Heart right ventricle (tissue), 16 donors: Measurements from ENCODE around the gene THAP8. TPM values are rescaled to one million over a fixed set of nuclear protein-coding genes. Genes with fewer than 3 reads are reported as not detected.

Experiments
- ATAC-seq, 8 donors: fragments of 200-7000 bp; cut with Tn5 transposase; one replicate each; pipeline ENCODE4 v1.9.1; 2020; ENCODE audit warnings: mild to moderate bottlenecking in 8 of 8, moderate library complexity in 8 of 8, moderate number of reproducible peaks in 1 of 8
- DNase-seq, 2 donors: peaks; one replicate each; pipeline ENCODE4 v3.0.0-alpha.2; 2020
- H3K27ac ChIP-seq, 10 donors: fragments of 200-600 bp; sonication (generic) in 2 of 10; one replicate each; pipeline versions ENCODE4 v1.5.0 to v1.8.0; 2020 to 2022; ENCODE audit warnings: mild to moderate bottlenecking in 3 of 10
- H3K27me3 ChIP-seq, 7 donors: fragments of 200-600 bp; one replicate each; pipeline ENCODE4 v1.8.0; 2021 to 2022; ENCODE audit warnings: mild to moderate bottlenecking in 2 of 7
- H3K36me3 ChIP-seq, 9 donors: fragments of 200-600 bp; sonication (generic) in 1 of 9; one replicate each; pipeline versions ENCODE4 v1.5.0 to v1.8.0; 2020 to 2022; ENCODE audit warnings: mild to moderate bottlenecking in 2 of 9
- H3K4me1 ChIP-seq, 9 donors: fragments of 200-600 bp; sonication (generic) in 1 of 9; one replicate each; pipeline versions ENCODE4 v1.5.0 to v1.8.0; 2020 to 2022; ENCODE audit warnings: mild to moderate bottlenecking in 4 of 9
- H3K4me3 ChIP-seq, 10 donors: fragments of 200-600 bp; sonication (generic) in 2 of 10; one replicate each; pipeline versions ENCODE4 v1.5.0 to v1.8.0; 2020 to 2022; ENCODE audit warnings: mild to moderate bottlenecking in 7 of 10, moderate library complexity in 2 of 10
- H3K9me3 ChIP-seq, 11 donors: fragments of 200-600 bp in 10 of 11; sonication (generic) in 2 of 11; one replicate each; pipeline versions ENCODE4 v1.5.0 to v1.8.0; 2013 to 2022; ENCODE audit warnings: mild to moderate bottlenecking in 2 of 11, control low read depth in 1 of 11, moderate library complexity in 1 of 11
- WGBS, 2 donors: extraction: QIAGEN DNeasy Blood & Tissue Kit; methylation state at CpG; one replicate each; pipeline ENCODE4 v1.1.7; 2013; ENCODE audit warnings: inconsistent platforms in 1 of 2; 5-methylcytosine and 5-hydroxymethylcytosine counted together
- intact Hi-C, 10 donors: fragments of 100-400 bp; cut with DNase I; formaldehyde crosslinking; loops; one replicate each; pipeline versions ENCODE4 v1.11.1 to v1.14.2; 2022
- polyA plus RNA-seq, 2 donors: library from polyadenylated mRNA; stranded (reverse); fragments of 200-250 nt; gene quantifications; one replicate each; pipeline ENCODE4 v1.2.3, GENCODE V29; 2013
- total RNA-seq, 10 donors: library from RNA; stranded (reverse); fragmentation: NEBNext Ultra II Directional in 3 of 10; extraction: Animal tissue kit (Norgen Biotek cat#: 25700) in 3 of 10; gene quantifications; one replicate each; pipeline versions ENCODE4 v1.2.1 to v1.2.4, GENCODE V29; 2021 to 2023
- TF ChIP-seq, protein P1 (sequence below), 9 donors: fragments of 200-600 bp; sonication (generic) in 2 of 9; IDR thresholded peaks; one replicate each; pipeline versions ENCODE4 v1.5.0 to v1.8.0; 2021 to 2022; ENCODE audit warnings: antibody characterized with exemption in 9 of 9, mild to moderate bottlenecking in 5 of 9, moderate library complexity in 1 of 9
- donor health status: Arrhythmogenic right ventricular cardiomyopathy.
- donor health status: ischemic (EF 13 %, LVEDD 7.1; RV severe dilation, severe dysfunction).
- donor health status: healthy with polysubstance abuse.
- donor health status: DM: no; HTN: yes; CAD: no.
- donor health status: DM: no; HTN: no; CAD: no.
- donor health status: ischemic (EF 25% LVEDD 6.9; RV normal size, moderate dysfunction).
- donor health status: ischemic (EF 25% LVEDD 5.7; RV mildly dilated, moderate dysfunction).
- donor health status: healthy.
- donor health status: DM: yes; HTN: yes; CAD: no.
- donor health status: Ischemic cardiomyopathy.
- donor health status: ischemic (EF 35%, LVEDD 5.7; RV mildly dilated, moderate dysfunction).
- donor health status: nonischemic (EF 11% LVEDD 7.7; RV severe dilation, severe dysfunction).
- donor health status: DM: yes; HTN: yes; CAD: no.
- donor health status: PGD.
- donor health status: ischemic (EF 29% LVEDD 5.4; RV normal size, mild dysfunction).
- donor health status: nonischemic (EF 23%, LVEDD 6.1; RV moderate dilation, normal function).

The THAP8 gene
- total and polyA plus RNA-seq, 12 donors, result 2.7 to 7.7 (median 4.5) TPM

GRCh38 chr19:36100476-36100875, 46.4 kb upstream of the THAP8 start:
- intact Hi-C loops, result loop anchor here in 1 of 10 donors (5.0 kb wide), 2 partner anchors 33 to 807 kb away; no protein-coding TSS in a partner anchor
- ATAC-seq, result peak; percentile 81 to 94 (median 90)
- WGBS, 2 donors, result 41 to 45% methylated on average over 5 of the region's 5 CpGs
- Histone ChIP-seq H3K27me3 (no peaks in the 10 kb centered on the region), H3K36me3 (peaks cover 0 to 46% (median 0%) of the 10 kb centered on the region in 9 donors), H3K27ac (peak overlapping the region; percentile 24 to 94 (median 76)), H3K9me3 (no peaks in the 10 kb centered on the region), H3K4me1 (peaks cover 0 to 33% (median 24%) of the 10 kb centered on the region in 9 donors), H3K4me3 (peak overlapping the region in 7 of 10 donors; percentile 21 to 40 (median 33))
- TF ChIP-seq, protein P1, sequence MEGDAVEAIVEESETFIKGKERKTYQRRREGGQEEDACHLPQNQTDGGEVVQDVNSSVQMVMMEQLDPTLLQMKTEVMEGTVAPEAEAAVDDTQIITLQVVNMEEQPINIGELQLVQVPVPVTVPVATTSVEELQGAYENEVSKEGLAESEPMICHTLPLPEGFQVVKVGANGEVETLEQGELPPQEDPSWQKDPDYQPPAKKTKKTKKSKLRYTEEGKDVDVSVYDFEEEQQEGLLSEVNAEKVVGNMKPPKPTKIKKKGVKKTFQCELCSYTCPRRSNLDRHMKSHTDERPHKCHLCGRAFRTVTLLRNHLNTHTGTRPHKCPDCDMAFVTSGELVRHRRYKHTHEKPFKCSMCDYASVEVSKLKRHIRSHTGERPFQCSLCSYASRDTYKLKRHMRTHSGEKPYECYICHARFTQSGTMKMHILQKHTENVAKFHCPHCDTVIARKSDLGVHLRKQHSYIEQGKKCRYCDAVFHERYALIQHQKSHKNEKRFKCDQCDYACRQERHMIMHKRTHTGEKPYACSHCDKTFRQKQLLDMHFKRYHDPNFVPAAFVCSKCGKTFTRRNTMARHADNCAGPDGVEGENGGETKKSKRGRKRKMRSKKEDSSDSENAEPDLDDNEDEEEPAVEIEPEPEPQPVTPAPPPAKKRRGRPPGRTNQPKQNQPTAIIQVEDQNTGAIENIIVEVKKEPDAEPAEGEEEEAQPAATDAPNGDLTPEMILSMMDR (IDR thresholded peaks at IDR 0.05), result no peak
- peak; percentile 73 to 76 for DNase-seq

DNA sequence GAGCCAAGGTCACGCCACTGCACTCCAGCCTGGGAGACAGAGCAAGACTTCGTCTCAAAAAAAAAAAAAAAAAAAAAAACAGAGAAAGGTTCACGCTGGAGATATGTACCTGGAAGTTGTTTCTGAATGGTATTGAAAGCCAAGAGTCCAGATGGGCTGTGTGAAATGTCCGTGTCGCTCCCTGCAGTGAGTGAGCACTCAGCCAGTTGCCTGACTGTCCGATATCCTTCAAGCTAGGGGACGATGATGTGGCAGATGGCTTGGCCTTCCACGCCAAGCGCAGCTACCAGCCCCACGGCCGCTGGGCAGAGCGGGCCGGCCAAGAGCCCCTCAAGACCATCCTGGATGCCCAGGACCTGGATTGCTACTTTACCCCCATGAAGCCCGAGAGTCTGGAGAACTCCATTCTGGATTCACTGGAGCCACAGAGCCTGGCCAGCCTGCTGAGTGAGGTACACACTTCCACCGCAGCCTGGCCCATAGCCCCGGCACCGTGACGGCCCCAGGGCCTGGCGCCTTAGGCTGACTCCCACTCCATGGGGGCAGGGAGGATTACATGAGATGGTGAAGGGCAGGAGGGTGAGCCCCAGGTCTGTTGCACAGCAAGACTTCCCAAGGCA, 45.2 kb upstream of the THAP8 start:
- peak overlapping the region in 2 of 10 donors; percentile 5 to 13 for H3K4me3 ChIP-seq
- no peaks in the 10 kb centered on the region for H3K9me3 ChIP-seq
- H3K27ac ChIP-seq, result peak overlapping the region in 9 of 10 donors; percentile 50 to 94 (median 78)
- H3K4me1 ChIP-seq, result peaks cover 0 to 33% (median 24%) of the 10 kb centered on the region in 9 donors
- peaks cover 0 to 45% (median 0%) of the 10 kb centered on the region in 9 donors for H3K36me3 ChIP-seq
- intact Hi-C loops, result loop anchor here in 1 of 10 donors (5.0 kb wide), 1 partner anchor 42 kb away; no protein-coding TSS in a partner anchor
- ATAC-seq (peak in 5 of 8 donors; percentile 7 to 27 (median 23)), DNase-seq (no peak)
- TF ChIP-seq, protein P1 (IDR thresholded peaks at IDR 0.05), result no peak
- WGBS, 2 donors, result 70 to 75% methylated on average over 19 of the region's 19 CpGs
- H3K27me3 ChIP-seq, result no peaks in the 10 kb centered on the region

DNA sequence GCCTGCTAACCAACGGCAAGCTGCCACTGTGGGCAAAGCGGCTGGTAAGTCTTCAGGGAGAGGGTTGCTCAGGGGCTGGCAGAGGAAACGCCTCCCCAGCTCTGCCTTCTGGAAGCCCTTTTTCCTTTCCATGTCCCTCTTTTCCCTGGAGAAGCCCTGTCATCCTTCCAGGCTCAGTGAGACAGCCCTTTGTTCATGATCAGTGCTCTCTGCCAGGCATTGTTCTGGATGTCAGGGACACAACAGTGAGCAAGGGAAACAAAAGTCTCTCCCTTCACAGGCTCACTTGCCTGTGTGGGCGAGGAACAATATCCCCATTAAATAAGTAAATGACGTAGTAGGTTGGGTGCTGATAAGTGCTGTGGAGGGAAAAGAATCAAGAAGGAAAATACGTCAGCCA, 43.0 kb upstream of the THAP8 start:
- H3K27ac ChIP-seq, result peak overlapping the region in 7 of 10 donors; percentile 9 to 63 (median 39)
- peaks cover 0 to 40% (median 24%) of the 10 kb centered on the region in 9 donors for H3K4me1 ChIP-seq

GRCh38 chr19:36093687-36094086, 39.6 kb upstream of the THAP8 start:
- Histone ChIP-seq H3K4me1 (peaks cover 0 to 20% (median 6%) of the 10 kb centered on the region in 9 donors), H3K9me3 (no peaks in the 10 kb centered on the region), H3K27me3 (no peaks in the 10 kb centered on the region), H3K36me3 (peaks cover 0 to 45% (median 0%) of the 10 kb centered on the region in 9 donors), H3K27ac (peak overlapping the region in 9 of 10 donors; percentile 20 to 76 (median 62)), H3K4me3 (no peak overlapping the region)
- intact Hi-C loops, result no loop called here
- ATAC-seq (peak; percentile 58 to 92 (median 84)), DNase-seq (peak in 1 of 2 donors; percentile 54)
- TF ChIP-seq, protein P1 (IDR thresholded peaks at IDR 0.05), result no peak
- WGBS, 2 donors, result 29 to 70% methylated on average over 6 of the region's 6 CpGs

More for the DNA sequence above, 43.0 kb upstream of the THAP8 start:
- DNase-seq, result no peak
- Histone ChIP-seq H3K4me3 (no peak overlapping the region), H3K27me3 (no peaks in the 10 kb centered on the region), H3K9me3 (no peaks in the 10 kb centered on the region), H3K36me3 (peaks cover 0 to 39% (median 0%) of the 10 kb centered on the region in 9 donors)
- TF ChIP-seq, protein P1 (IDR thresholded peaks at IDR 0.05), result no peak
- 63 to 69% methylated on average over 6 of the region's 6 CpGs for WGBS, 2 donors
- no peak for ATAC-seq
- intact Hi-C loops, result loop anchor here in 1 of 10 donors (5.0 kb wide), 1 partner anchor 40 kb away; no protein-coding TSS in a partner anchor
